Thoracic aorta (tissue), 2 donors: ENCODE results near the gene FGFR2. TPM values are rescaled to one million over a fixed set of nuclear protein-coding genes. Genes with fewer than 3 reads are reported as not detected.
A peak's percentile ranks its signal among the peaks of the same experiment; 100 is the strongest.

ENCODE experiments used
- ATAC-seq: fragments of 150-250 bp; one replicate; pipeline ENCODE4 v1.8.0; 2017; ENCODE audit warnings: low read depth; ENCODE audit not compliant: insufficient number of reproducible peaks, low FRiP score
- DNase-seq: peaks from one replicate; pipeline ENCODE4 v3.0.0-alpha.2; 2020; ENCODE audit warnings: low spot score
- H3K27ac ChIP-seq, 2 donors: fragments of 200-600 bp; sonication (generic); 1 replicate in 1 of 2; 2 replicates in 1 of 2; pipeline ENCODE4 v1.5.1; 2016; ENCODE audit warnings: mild to moderate bottlenecking in 2 of 2, moderate library complexity in 2 of 2
- H3K27me3 ChIP-seq: fragments of 200-600 bp; sonication (generic); replicated peaks from 2 replicates; pipeline ENCODE4 v1.6.0; 2016; ENCODE audit warnings: mild to moderate bottlenecking; ENCODE audit not compliant: insufficient read depth
- H3K36me3 ChIP-seq: fragments of 200-600 bp; sonication (generic); one replicate; pipeline ENCODE4 v1.5.1; 2016
- H3K4me1 ChIP-seq, 2 donors: fragments of 200-600 bp; sonication (generic); 1 replicate in 1 of 2; 2 replicates in 1 of 2; pipeline versions ENCODE4 v1.5.1 to v1.6.0; 2016; ENCODE audit warnings: low read depth in 2 of 2, mild to moderate bottlenecking in 1 of 2; ENCODE audit not compliant: control insufficient read depth in 1 of 2
- H3K4me3 ChIP-seq: fragments of 200-600 bp; sonication (generic); 2 replicates; pipeline ENCODE4 v1.5.1; 2016; ENCODE audit warnings: mild to moderate bottlenecking
- H3K9me3 ChIP-seq: fragments of 200-600 bp; sonication (generic); 2 replicates; pipeline ENCODE4 v1.5.1; 2016
- CTCF ChIP-seq: fragments of 200-600 bp; sonication (generic); IDR thresholded peaks from one replicate; pipeline ENCODE4 v1.5.1; 2019; ENCODE audit warnings: antibody characterized with exemption
- total RNA-seq, 2 donors: library from RNA; depleted of rRNA; stranded (reverse); fragments of >200 nt; gene quantifications; one replicate each; pipeline versions ENCODE4 v1.1.0 to v1.2.3, GENCODE V29; 2016

Gene FGFR2
- total RNA-seq, 2 donors from 2014 or later, result 7.2 to 16.2 TPM

GRCh38 chr10:121610798-121611323 lies 12.6 kb upstream of the FGFR2 start:
- ATAC-seq (no peak), DNase-seq (no peak)
- no peaks in the 10 kb centered on the region for H3K36me3 ChIP-seq
- H3K9me3 ChIP-seq, result no peaks in the 10 kb centered on the region
- H3K27ac ChIP-seq, result no peak overlapping the region
- no peak overlapping the region for H3K4me3 ChIP-seq
- no peak for TF ChIP-seq CTCF
- no peaks in the 10 kb centered on the region for H3K4me1 ChIP-seq
- no peaks in the 10 kb centered on the region for H3K27me3 ChIP-seq

- Histone ChIP-seq H3K27ac (no peak overlapping the region), H3K4me1 (no peaks in the 10 kb centered on the region), H3K36me3 (no peaks in the 10 kb centered on the region), H3K9me3 (no peaks in the 10 kb centered on the region), H3K4me3 (no peak overlapping the region), H3K27me3 (no peaks in the 10 kb centered on the region)
- DNase-seq, result no peak
- no peak for ATAC-seq
- no peak for TF ChIP-seq CTCF
Observed at GRCh38 chr10:121609426-121610380, 11.5 kb upstream of the FGFR2 start.

- DNase-seq, result no peak
- H3K27ac ChIP-seq, result no peak overlapping the region
Observed at GRCh38 chr10:121608469-121609190, 10.4 kb upstream of the FGFR2 start.

GRCh38 chr10:121607310-121608055 lies 9.2 kb upstream of the FGFR2 start:
- Histone ChIP-seq H3K27me3 (no peaks in the 10 kb centered on the region), H3K27ac (no peak overlapping the region), H3K4me1 (no peaks in the 10 kb centered on the region), H3K36me3 (no peaks in the 10 kb centered on the region), H3K9me3 (no peaks in the 10 kb centered on the region), H3K4me3 (no peak overlapping the region)
- no peak for ATAC-seq
- DNase-seq, result no peak
- no peak for TF ChIP-seq CTCF

More at GRCh38 chr10:121608469-121609190, 10.4 kb upstream of the FGFR2 start:
- peak; percentile 51 for ATAC-seq
- no peaks in the 10 kb centered on the region for H3K9me3 ChIP-seq
- H3K36me3 ChIP-seq, result no peaks in the 10 kb centered on the region
- peak overlapping the region; percentile 59 for H3K4me3 ChIP-seq
- no peaks in the 10 kb centered on the region for H3K4me1 ChIP-seq
- TF ChIP-seq CTCF, result peak; percentile 86
- no peaks in the 10 kb centered on the region for H3K27me3 ChIP-seq
